H1 (cell line): ENCODE results near the gene ALLC. TPM values are rescaled to one million over a fixed set of nuclear protein-coding genes. Genes with fewer than 3 reads are reported as not detected.

Source experiments
- CTCF ChIA-PET: fragments of 300-600 bp; sonication (Branson Sonifier 250); formaldehyde crosslinking; loops from one replicate; lab custom pipeline; 2021; ENCODE audit not compliant: partially characterized antibody; lab: Charles Lee
- POLR2A ChIA-PET: fragments of 300-600 bp; sonication (Branson Sonifier 250); formaldehyde crosslinking; loops from one replicate; lab custom pipeline; 2021; ENCODE audit warnings: inconsistent platforms; ENCODE audit not compliant: partially characterized antibody; lab: Charles Lee
- DNase-seq, 2 experiments: peaks; one replicate each; pipeline versions ENCODE4 v3.0.0 to v3.0.0-alpha.2; 2010 to 2022; ENCODE audit warnings: low spot score in 2 of 2, low read depth in 1 of 2, mixed read lengths in 1 of 2
- FAIRE-seq: peaks from 2 replicates; lab custom pipeline; 2011; peaks lifted over from hg19 to GRCh38; lab: Jason Lieb, UNC
- H2AFZ ChIP-seq: 2 replicates; pipeline ENCODE4 v1.8.1; 2012; ENCODE audit warnings: low read length, inconsistent platforms
- H2AK5ac ChIP-seq: 2 replicates; pipeline ENCODE4 v1.6.1; 2013; ENCODE audit warnings: low read depth, low read length
- H2BK120ac ChIP-seq: replicated peaks from 2 replicates; pipeline ENCODE3; 2013; ENCODE audit warnings: low read depth, low read length, inconsistent platforms
- H2BK12ac ChIP-seq: 2 replicates; pipeline ENCODE4 v1.6.1; 2013; ENCODE audit warnings: low read depth, low read length
- H2BK15ac ChIP-seq: 2 replicates; pipeline ENCODE4 v1.6.1; 2013; ENCODE audit warnings: low read length
- H2BK20ac ChIP-seq: 2 replicates; pipeline ENCODE4 v1.6.1; 2013; ENCODE audit warnings: low read length
- H2BK5ac ChIP-seq: 2 replicates; pipeline ENCODE4 v1.6.1; 2013; ENCODE audit warnings: low read depth, low read length
- H3K14ac ChIP-seq: 2 replicates; pipeline ENCODE4 v1.6.1; 2013; ENCODE audit warnings: inconsistent platforms; ENCODE audit not compliant: insufficient read length
- H3K18ac ChIP-seq: 2 replicates; pipeline ENCODE4 v1.6.1; 2013; ENCODE audit warnings: low read length; ENCODE audit errors: extremely low read depth
- H3K23ac ChIP-seq: 2 replicates; pipeline ENCODE4 v1.6.1; 2013; ENCODE audit warnings: inconsistent platforms; ENCODE audit not compliant: insufficient read length
- H3K23me2 ChIP-seq: 2 replicates; pipeline ENCODE4 v1.6.1; 2013; ENCODE audit warnings: low read depth, low read length
- H3K27ac ChIP-seq: 2 replicates; pipeline ENCODE4 v1.6.1; 2011; ENCODE audit warnings: low read depth, low read length, inconsistent platforms
- H3K27me3 ChIP-seq, 4 experiments: replicated peaks in 1 of 4; 1 replicate in 1 of 4; 2 replicates in 3 of 4; pipeline versions ENCODE4 v1.6.1 to v1.8.1; 2011 to 2013; ENCODE audit warnings: low read length in 3 of 4, mild to moderate bottlenecking in 3 of 4, inconsistent platforms in 2 of 4, mixed read lengths in 2 of 4, moderate library complexity in 1 of 4; ENCODE audit not compliant: control insufficient read depth in 3 of 4, insufficient read depth in 3 of 4; ENCODE audit errors: extremely low read depth in 1 of 4
- H3K36me3 ChIP-seq, 4 experiments: 2 replicates each; pipeline versions ENCODE4 v1.6.1 to v1.8.1; 2011 to 2013; ENCODE audit warnings: mild to moderate bottlenecking in 4 of 4, low read length in 3 of 4, moderate library complexity in 2 of 4, control low read depth in 1 of 4, inconsistent platforms in 1 of 4; ENCODE audit not compliant: insufficient read depth in 4 of 4, control insufficient read depth in 2 of 4
- H3K4ac ChIP-seq: replicated peaks from 2 replicates; pipeline ENCODE3; 2013; ENCODE audit warnings: low read length, low read depth, mixed read lengths, inconsistent platforms; ENCODE audit not compliant: insufficient read length
- H3K4me1 ChIP-seq, 4 experiments: replicated peaks in 1 of 4; 1 replicate in 1 of 4; 2 replicates in 3 of 4; pipeline versions ENCODE4 v1.6.1 to v1.8.1; 2011 to 2013; ENCODE audit warnings: low read length in 3 of 4, inconsistent platforms in 2 of 4, mixed read lengths in 1 of 4; ENCODE audit not compliant: insufficient read depth in 4 of 4, control insufficient read depth in 3 of 4
- H3K4me2 ChIP-seq, 2 experiments: 2 replicates each; pipeline versions ENCODE4 v1.6.1 to v1.8.1; 2011 to 2013; ENCODE audit warnings: low read depth in 2 of 2, low read length in 2 of 2, control low read depth in 1 of 2, inconsistent platforms in 1 of 2, mild to moderate bottlenecking in 1 of 2; ENCODE audit not compliant: insufficient read depth in 1 of 2
- H3K4me3 ChIP-seq, 4 experiments: fragments of 200-600, 300-600 bp in 1 of 4; sonication (generic), shearing (Covaris generic), sonication (Bioruptor Twin) in 1 of 4; 2 replicates each; pipeline versions ENCODE4 v1.5.1 to v1.8.1; 2011 to 2016; ENCODE audit warnings: low read length in 4 of 4, low read depth in 3 of 4, control low read depth in 2 of 4, inconsistent platforms in 2 of 4, mild to moderate bottlenecking in 2 of 4, mixed read lengths in 1 of 4, moderate library complexity in 1 of 4; ENCODE audit not compliant: insufficient read depth in 2 of 4; ENCODE audit errors: extremely low read depth in 1 of 4
- H3K56ac ChIP-seq: replicated peaks from 2 replicates; pipeline ENCODE3; 2013; ENCODE audit warnings: low read depth, mild to moderate bottlenecking, mixed read lengths, low read length, inconsistent platforms; ENCODE audit not compliant: insufficient read length
- H3K79me1 ChIP-seq: 2 replicates; pipeline ENCODE4 v1.6.1; 2013; ENCODE audit warnings: low read depth, low read length, control low read depth
- H3K79me2 ChIP-seq, 2 experiments: 2 replicates each; pipeline versions ENCODE4 v1.6.1 to v1.8.1; 2012 to 2013; ENCODE audit warnings: low read length in 2 of 2, mild to moderate bottlenecking in 2 of 2, inconsistent platforms in 1 of 2; ENCODE audit not compliant: insufficient read depth in 2 of 2, control insufficient read depth in 1 of 2
- H3K9ac ChIP-seq, 4 experiments: replicated peaks in 1 of 4; 1 replicate in 1 of 4; 2 replicates in 3 of 4; pipeline versions ENCODE4 v1.6.1 to v1.8.1; 2011 to 2013; ENCODE audit warnings: low read depth in 3 of 4, low read length in 3 of 4, control low read depth in 2 of 4, mild to moderate bottlenecking in 2 of 4, moderate library complexity in 2 of 4, inconsistent platforms in 1 of 4; ENCODE audit errors: extremely low read depth in 1 of 4
- H3K9me3 ChIP-seq, 2 experiments: 2 replicates each; pipeline versions ENCODE4 v1.6.1 to v1.8.1; 2012 to 2013; ENCODE audit warnings: mild to moderate bottlenecking in 2 of 2, moderate library complexity in 2 of 2, control low read depth in 1 of 2, inconsistent platforms in 1 of 2, low read depth in 1 of 2, low read length in 1 of 2, mixed read lengths in 1 of 2; ENCODE audit not compliant: insufficient read depth in 2 of 2
- H4K20me1 ChIP-seq, 2 experiments: replicated peaks in 1 of 2; 2 replicates each; pipeline versions ENCODE3 to v1.8.1; 2011 to 2013; ENCODE audit warnings: inconsistent platforms in 2 of 2, low read length in 2 of 2, mild to moderate bottlenecking in 1 of 2; ENCODE audit not compliant: insufficient read depth in 2 of 2, control insufficient read depth in 1 of 2
- H4K5ac ChIP-seq: 2 replicates; pipeline ENCODE4 v1.6.1; 2013; ENCODE audit warnings: low read length, low read depth, mixed read lengths, inconsistent platforms; ENCODE audit not compliant: insufficient read length
- H4K8ac ChIP-seq: 2 replicates; pipeline ENCODE4 v1.8.0; 2013; ENCODE audit warnings: mild to moderate bottlenecking, moderate library complexity, low read length, inconsistent platforms; ENCODE audit not compliant: insufficient read depth; ENCODE audit errors: extremely low read depth
- H4K91ac ChIP-seq: replicated peaks from 2 replicates; pipeline ENCODE3; 2013; ENCODE audit warnings: low read length, mixed read lengths, inconsistent platforms; ENCODE audit not compliant: insufficient read length
- ASH2L ChIP-seq: fragments of 200-600, 300-600 bp; sonication (generic); IDR thresholded peaks from one replicate; pipeline ENCODE4 v1.7.1; 2017; ENCODE audit warnings: low read length
- BRCA1 ChIP-seq: IDR thresholded peaks from 2 replicates; pipeline ENCODE4 v1.6.1; 2012; ENCODE audit warnings: low read depth, low read length, improper control_type of control experiment
- CEBPB ChIP-seq: IDR thresholded peaks from 2 replicates; pipeline ENCODE4 v1.6.1; 2012; ENCODE audit warnings: low read depth, low read length
- HDAC2 ChIP-seq, 2 experiments: fragments of 300-600 bp in 1 of 2; sonication (generic) in 1 of 2; IDR thresholded peaks; 2 replicates each; pipeline ENCODE4 v1.6.1; 2011 to 2012; ENCODE audit warnings: low read depth in 2 of 2, low read length in 2 of 2, mild to moderate bottlenecking in 2 of 2, moderate library complexity in 2 of 2, borderline replicate concordance in 1 of 2, inconsistent platforms in 1 of 2
- MAFK ChIP-seq: IDR thresholded peaks from 2 replicates; pipeline ENCODE4 v1.6.1; 2012; ENCODE audit warnings: low read depth, mild to moderate bottlenecking, improper control_type of control experiment, low read length
- RAD21 ChIP-seq, 2 experiments: IDR thresholded peaks in 1 of 2; conservative IDR thresholded peaks in 1 of 2; 2 replicates each; pipeline ENCODE4 v1.6.1; 2011; ENCODE audit warnings: low read depth in 2 of 2, low read length in 2 of 2, improper control_type of control experiment in 1 of 2, inconsistent platforms in 1 of 2, mild to moderate bottlenecking in 1 of 2, moderate library complexity in 1 of 2
- SAP30 ChIP-seq: fragments of 300-600 bp; sonication (generic); IDR thresholded peaks from 2 replicates; pipeline ENCODE4 v1.7.1; 2012; ENCODE audit warnings: low read length, moderate library complexity, mild to moderate bottlenecking, inconsistent platforms; ENCODE audit not compliant: insufficient read depth, insufficient replicate concordance
- SIX5 ChIP-seq: IDR thresholded peaks from 2 replicates; pipeline ENCODE4 v1.6.1; 2011; ENCODE audit warnings: mild to moderate bottlenecking, low read depth, low read length
- SUZ12 ChIP-seq: fragments of 200-600 bp; sonication (generic); IDR thresholded peaks from 2 replicates; pipeline ENCODE4 v1.6.1; 2012; ENCODE audit warnings: mild to moderate bottlenecking, inconsistent platforms, low read length, moderate library complexity, mixed read lengths
- TAF7 ChIP-seq: optimal IDR thresholded peaks from 2 replicates; pipeline ENCODE3; 2011; ENCODE audit warnings: low read depth, mild to moderate bottlenecking, inconsistent platforms, low read length, moderate library complexity, borderline replicate concordance
- TEAD4 ChIP-seq: IDR thresholded peaks from 2 replicates; pipeline ENCODE4 v1.6.1; 2012; ENCODE audit warnings: low read depth, low read length, inconsistent platforms, mixed read lengths
- WGBS, 2 experiments: shearing (Covaris generic) in 1 of 2; methylation state at CpG; one replicate each; pipeline versions ENCODE4 v1.1.6 to v1.1.7; 2013 to 2015; ENCODE audit warnings: low lambda C conversion rate in 2 of 2, mixed read lengths in 2 of 2, inconsistent platforms in 1 of 2, low coverage in 1 of 2, missing lambda C conversion rate in 1 of 2; ENCODE audit not compliant: insufficient replicate concordance in 2 of 2, insufficient coverage in 1 of 2, insufficient read length in 1 of 2; ENCODE audit errors: extremely low coverage in 1 of 2, missing lambda C conversion rate in 1 of 2; 5-methylcytosine and 5-hydroxymethylcytosine counted together
- polyA plus RNA-seq, 7 experiments: library from polyadenylated mRNA; depleted of rRNA in 3 of 7; stranded (reverse) in 5 of 7; unstranded in 2 of 7; fragments of >200 nt in 5 of 7; fragments of 200-250 nt in 2 of 7; gene quantifications; 1 replicate in 5 of 7; 2 replicates in 1 of 7; 4 replicates in 1 of 7; pipeline versions ENCODE4 v1.2.1 to v1.2.3, GENCODE V29; 2011 to 2013; ENCODE audit warnings: missing spikeins in 2 of 7, mixed read lengths in 2 of 7
- total RNA-seq: library from RNA; stranded (reverse); fragmentation: NEBNext Ultra II Directional; extraction: Animal tissue kit (Norgen Biotek cat#: 25700); gene quantifications from 2 replicates; pipeline ENCODE4 v1.2.1, GENCODE V29; 2021
- TF ChIP-seq, protein P1 (sequence below): IDR thresholded peaks from 2 replicates; pipeline ENCODE4 v1.6.1; 2012; ENCODE audit warnings: low read length, inconsistent platforms

ALLC gene
- total and polyA plus RNA-seq, 2 of the 8 experiments (the other 6 are each of a cell fraction or from before 2014, with no cell fraction given): not detected

DNA sequence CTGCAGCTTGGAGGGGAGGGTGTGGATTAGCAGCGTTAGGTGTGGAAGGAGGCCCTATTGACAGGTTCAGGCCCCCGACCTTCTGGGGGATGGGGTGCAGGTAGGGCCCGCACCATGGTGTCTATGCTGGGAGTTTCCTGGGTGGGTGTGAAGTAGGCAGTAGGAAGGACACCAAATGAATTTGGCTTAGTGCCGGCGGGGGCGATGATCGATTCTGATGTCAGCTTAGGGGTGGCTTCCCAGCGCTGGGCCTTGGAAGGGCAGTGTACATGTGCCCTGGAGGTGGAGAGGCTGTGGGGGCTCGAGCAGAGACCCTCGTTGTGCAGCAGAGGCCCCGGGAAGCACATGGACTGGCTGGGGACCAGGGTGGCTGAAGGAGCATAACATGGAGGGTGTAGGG, 67.0 kb downstream of the ALLC start:
- no peak for DNase-seq
- CTCF ChIA-PET: interaction anchor here (1.3 to 10.1 kb wide), 3 partner anchors 14 to 56 kb away, joined by 3 to 79 read pairs (median 4); no protein-coding TSS in a partner anchor
- TF ChIP-seq RAD21 (IDR thresholded peaks at IDR 0.05 in 1 of 2, conservative IDR thresholded peaks at IDR 0.05 in 1 of 2; ENCODE audit: low read depth in 2 of 2, low read length in 2 of 2) (no peak), ASH2L (no peak), BRCA1 (no peak), HDAC2 (IDR thresholded peaks at IDR 0.05; ENCODE audit: borderline replicate concordance in 1 of 2, low read depth in 2 of 2, low read length in 2 of 2) (no peak), SIX5 (no peak), TEAD4 (no peak), MAFK (no peak), SAP30 (no peak), TAF7 (no peak), CEBPB (no peak), SUZ12 (no peak)
- TF ChIP-seq, protein P1, sequence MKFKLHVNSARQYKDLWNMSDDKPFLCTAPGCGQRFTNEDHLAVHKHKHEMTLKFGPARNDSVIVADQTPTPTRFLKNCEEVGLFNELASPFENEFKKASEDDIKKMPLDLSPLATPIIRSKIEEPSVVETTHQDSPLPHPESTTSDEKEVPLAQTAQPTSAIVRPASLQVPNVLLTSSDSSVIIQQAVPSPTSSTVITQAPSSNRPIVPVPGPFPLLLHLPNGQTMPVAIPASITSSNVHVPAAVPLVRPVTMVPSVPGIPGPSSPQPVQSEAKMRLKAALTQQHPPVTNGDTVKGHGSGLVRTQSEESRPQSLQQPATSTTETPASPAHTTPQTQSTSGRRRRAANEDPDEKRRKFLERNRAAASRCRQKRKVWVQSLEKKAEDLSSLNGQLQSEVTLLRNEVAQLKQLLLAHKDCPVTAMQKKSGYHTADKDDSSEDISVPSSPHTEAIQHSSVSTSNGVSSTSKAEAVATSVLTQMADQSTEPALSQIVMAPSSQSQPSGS: no peak

More for the DNA sequence above, 67.0 kb downstream of the ALLC start:
- Histone ChIP-seq H3K4me1 (peaks cover 3 to 8% (median 5%) of the 10 kb centered on the region in 4 experiments; a peak in 6 of 7 replicates), H3K36me3 (no peaks in the 10 kb centered on the region), H3K27ac (no peak overlapping the region), H3K4me3 (no peak overlapping the region), H2BK12ac (no peak overlapping the region), H2AFZ (no peak overlapping the region), H2BK120ac (no peak overlapping the region), H3K23ac (no peak overlapping the region), H2BK20ac (no peak overlapping the region), H4K91ac (no peak overlapping the region), H4K8ac (0 out of 2 replicates have a peak overlapping the region, but pooled peaks have one; percentile 1), H2BK5ac (no peak overlapping the region), H3K23me2 (peaks cover 2% of the 10 kb centered on the region; the same call in 1 of the 2 replicates), H3K14ac (no peak overlapping the region), H3K18ac (no peak overlapping the region), H2AK5ac (no peak overlapping the region), H3K9ac (no peak overlapping the region), H3K4ac (no peak overlapping the region), H3K79me2 (no peaks in the 10 kb centered on the region), H2BK15ac (no peak overlapping the region), H3K79me1 (no peaks in the 10 kb centered on the region), H4K20me1 (no peaks in the 10 kb centered on the region), H3K27me3 (no peaks in the 10 kb centered on the region; a peak in 1 of 7 replicates), H3K9me3 (no peaks in the 10 kb centered on the region), H4K5ac (no peak overlapping the region), H3K4me2 (no peak overlapping the region), H3K56ac (no peak overlapping the region)
- POLR2A ChIA-PET: no interaction called here
- 95% methylated on average over 11 of the region's 11 CpGs; no CpG with 5 or more reads in 1 of the 2 experiments for WGBS, 2 experiments
- FAIRE-seq: no peak
